Fibroblast of lung (primary cell): ENCODE measurements around the gene ST6GALNAC5.

ENCODE experiments used
- CTCF ChIP-seq, 2 donors: IDR thresholded peaks in 1 of 2; conservative IDR thresholded peaks in 1 of 2; 1 replicate in 1 of 2; 2 replicates in 1 of 2; pipeline ENCODE4 v1.5.1; 2011 to 2012; ENCODE audit warnings: low read length in 2 of 2, control low read depth in 1 of 2, inconsistent platforms in 1 of 2, low read depth in 1 of 2, mild to moderate bottlenecking in 1 of 2
- EZH2 ChIP-seq: IDR thresholded peaks from 2 replicates; pipeline ENCODE4 v1.5.1; 2012; ENCODE audit warnings: low read length, control low read depth, mild to moderate bottlenecking; ENCODE audit errors: missing control alignments

GRCh38 chr1:76841460-76841859 is 25.8 kb upstream of the ST6GALNAC5 start:
- TF ChIP-seq CTCF (conservative IDR thresholded peaks at IDR 0.05 in 1 of 2, IDR thresholded peaks at IDR 0.05 in 1 of 2; ENCODE audit: low read depth in 1 of 2, low read length in 2 of 2) (no peak), EZH2 (no peak)
